PC-3 (cell line): ENCODE data around the gene PSMD3.

Experiments used
- EZH2phosphoT487 ChIP-seq: fragments of 300-600 bp; sonication (generic); IDR thresholded peaks from 2 replicates; pipeline ENCODE4 v1.6.1; 2018; ENCODE audit warnings: mild to moderate bottlenecking, antibody characterized with exemption, low read length, borderline replicate concordance
- TF ChIP-seq, protein P1 (sequence below): fragments of 300-600 bp; sonication (generic); conservative IDR thresholded peaks from 2 replicates; pipeline ENCODE4 v1.5.1; 2017; ENCODE audit warnings: antibody characterized with exemption, low read depth, mild to moderate bottlenecking, low read length

DNA sequence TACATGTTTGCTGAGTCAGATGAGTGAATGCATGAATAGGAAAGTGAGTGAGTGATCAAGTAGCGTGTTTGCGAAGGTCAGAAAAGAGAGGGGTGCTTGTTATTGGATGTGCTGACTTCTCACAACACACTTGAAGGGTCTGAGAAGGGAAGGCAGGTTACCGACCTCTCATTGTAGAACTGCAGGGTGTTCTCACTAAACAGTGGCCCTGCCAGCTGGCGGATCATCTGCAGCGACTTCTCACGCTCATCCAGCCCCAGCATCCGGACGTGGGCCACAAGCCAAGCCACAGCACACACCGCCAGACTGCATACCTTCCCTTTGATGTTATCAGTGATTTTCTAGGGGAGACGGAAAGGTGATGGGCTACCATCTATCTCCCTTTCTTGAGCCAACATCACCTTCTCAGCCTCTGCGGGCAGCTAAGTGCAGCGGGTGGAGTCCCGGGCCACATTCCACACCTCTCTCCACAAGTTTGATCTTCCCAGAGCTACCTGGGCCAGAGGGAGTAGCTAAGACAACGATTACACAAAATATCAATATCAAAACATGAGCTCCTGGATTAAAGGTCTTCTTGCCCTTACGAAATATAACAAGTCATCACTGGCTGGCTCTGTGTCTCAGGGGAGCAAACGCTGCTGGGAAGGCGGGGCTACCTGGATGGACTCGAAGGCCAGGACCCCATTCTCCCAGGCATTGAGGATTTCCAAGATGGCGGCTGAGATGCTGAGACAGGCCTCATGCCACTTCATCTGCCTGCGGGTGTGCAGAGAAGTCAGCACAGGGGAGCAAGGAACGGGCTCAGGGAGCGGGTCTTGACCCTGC lies 45.6 kb downstream of the PSMD3 start:
- TF ChIP-seq, protein P1, sequence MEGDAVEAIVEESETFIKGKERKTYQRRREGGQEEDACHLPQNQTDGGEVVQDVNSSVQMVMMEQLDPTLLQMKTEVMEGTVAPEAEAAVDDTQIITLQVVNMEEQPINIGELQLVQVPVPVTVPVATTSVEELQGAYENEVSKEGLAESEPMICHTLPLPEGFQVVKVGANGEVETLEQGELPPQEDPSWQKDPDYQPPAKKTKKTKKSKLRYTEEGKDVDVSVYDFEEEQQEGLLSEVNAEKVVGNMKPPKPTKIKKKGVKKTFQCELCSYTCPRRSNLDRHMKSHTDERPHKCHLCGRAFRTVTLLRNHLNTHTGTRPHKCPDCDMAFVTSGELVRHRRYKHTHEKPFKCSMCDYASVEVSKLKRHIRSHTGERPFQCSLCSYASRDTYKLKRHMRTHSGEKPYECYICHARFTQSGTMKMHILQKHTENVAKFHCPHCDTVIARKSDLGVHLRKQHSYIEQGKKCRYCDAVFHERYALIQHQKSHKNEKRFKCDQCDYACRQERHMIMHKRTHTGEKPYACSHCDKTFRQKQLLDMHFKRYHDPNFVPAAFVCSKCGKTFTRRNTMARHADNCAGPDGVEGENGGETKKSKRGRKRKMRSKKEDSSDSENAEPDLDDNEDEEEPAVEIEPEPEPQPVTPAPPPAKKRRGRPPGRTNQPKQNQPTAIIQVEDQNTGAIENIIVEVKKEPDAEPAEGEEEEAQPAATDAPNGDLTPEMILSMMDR: no peak
- no peak for TF ChIP-seq EZH2phosphoT487
